ENCODE data around the gene ZFYVE28.

DNA sequence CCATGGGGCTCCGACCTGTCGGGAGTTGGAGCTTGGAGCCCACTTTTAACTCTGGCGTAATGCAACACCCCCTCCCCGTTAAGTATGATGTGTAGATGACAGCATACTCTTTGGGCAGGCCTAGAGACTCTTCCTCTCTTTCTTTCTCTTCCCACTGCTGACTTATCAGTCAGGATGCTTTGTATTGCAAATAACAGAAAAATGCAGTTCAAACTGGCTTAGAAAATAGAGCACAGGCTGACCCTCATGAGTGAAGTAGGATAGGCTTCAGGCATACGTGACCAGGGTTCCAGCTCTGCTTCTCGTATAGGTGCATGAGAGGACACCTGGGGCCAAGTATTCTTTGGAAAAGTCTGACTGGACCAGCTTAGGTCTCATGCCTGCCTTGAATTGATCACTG is 27.1 kb upstream of the ZFYVE28 start:
- TF ChIP-seq EZH2 (IDR thresholded peaks at IDR 0.05; ENCODE audit: borderline replicate concordance, low read length) = no peak
- TF ChIP-seq, protein P1, sequence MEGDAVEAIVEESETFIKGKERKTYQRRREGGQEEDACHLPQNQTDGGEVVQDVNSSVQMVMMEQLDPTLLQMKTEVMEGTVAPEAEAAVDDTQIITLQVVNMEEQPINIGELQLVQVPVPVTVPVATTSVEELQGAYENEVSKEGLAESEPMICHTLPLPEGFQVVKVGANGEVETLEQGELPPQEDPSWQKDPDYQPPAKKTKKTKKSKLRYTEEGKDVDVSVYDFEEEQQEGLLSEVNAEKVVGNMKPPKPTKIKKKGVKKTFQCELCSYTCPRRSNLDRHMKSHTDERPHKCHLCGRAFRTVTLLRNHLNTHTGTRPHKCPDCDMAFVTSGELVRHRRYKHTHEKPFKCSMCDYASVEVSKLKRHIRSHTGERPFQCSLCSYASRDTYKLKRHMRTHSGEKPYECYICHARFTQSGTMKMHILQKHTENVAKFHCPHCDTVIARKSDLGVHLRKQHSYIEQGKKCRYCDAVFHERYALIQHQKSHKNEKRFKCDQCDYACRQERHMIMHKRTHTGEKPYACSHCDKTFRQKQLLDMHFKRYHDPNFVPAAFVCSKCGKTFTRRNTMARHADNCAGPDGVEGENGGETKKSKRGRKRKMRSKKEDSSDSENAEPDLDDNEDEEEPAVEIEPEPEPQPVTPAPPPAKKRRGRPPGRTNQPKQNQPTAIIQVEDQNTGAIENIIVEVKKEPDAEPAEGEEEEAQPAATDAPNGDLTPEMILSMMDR (conservative IDR thresholded peaks at IDR 0.05 in 1 of 2, IDR thresholded peaks at IDR 0.05 in 1 of 2; ENCODE audit: extremely low read depth in 1 of 2, insufficient read depth in 1 of 2, low read depth in 1 of 2, low read length in 2 of 2) = no peak

Data from mammary epithelial cell (primary cell).